K562 (cell line): ENCODE measurements around the gene VPS37D. TPM values are rescaled to one million over a fixed set of nuclear protein-coding genes. Genes with fewer than 3 reads are reported as not detected.
A peak's percentile ranks its signal among the peaks of the same experiment; 100 is the strongest.

Experiments
- ATF1 ChIP-seq, 2 experiments: fragments of 450-650 bp in 1 of 2; IDR thresholded peaks; 2 replicates each; pipeline ENCODE4 v1.6.1; 2016; ENCODE audit warnings: missing compliant biosample characterization in 1 of 2, missing genetic modification characterization in 1 of 2
- ATF7 ChIP-seq: fragments of 450-650 bp; IDR thresholded peaks from 2 replicates; pipeline ENCODE4 v1.7.1; 2014; ENCODE audit warnings: mild to moderate bottlenecking, moderate library complexity
- BCOR ChIP-seq: fragments of 450-650 bp; IDR thresholded peaks from 2 replicates; pipeline ENCODE4 v1.6.1; 2016
- CBFA2T2 ChIP-seq: fragments of 450-650 bp; conservative IDR thresholded peaks from 2 replicates; pipeline ENCODE4 v1.6.1; 2017; ENCODE audit warnings: mild to moderate bottlenecking
- DACH1 ChIP-seq: fragments of 450-650 bp; IDR thresholded peaks from 2 replicates; pipeline ENCODE4 v1.6.1; 2018; ENCODE audit not compliant: partially characterized antibody
- ETV1 ChIP-seq: fragments of 450-650 bp; conservative IDR thresholded peaks from 2 replicates; pipeline ENCODE4 v1.6.1; 2016; ENCODE audit warnings: missing genetic modification characterization, control low read depth, low read depth, missing compliant biosample characterization
- HDAC2 ChIP-seq: fragments of 450-650 bp; IDR thresholded peaks from 2 replicates; pipeline ENCODE4 v1.6.1; 2016; ENCODE audit warnings: mild to moderate bottlenecking
- KLF13 ChIP-seq: fragments of 450-650 bp; IDR thresholded peaks from 2 replicates; pipeline ENCODE4 v1.6.1; 2016; ENCODE audit warnings: missing genetic modification characterization, low read depth, mild to moderate bottlenecking, missing compliant biosample characterization, moderate library complexity, borderline replicate concordance
- MAFK ChIP-seq: IDR thresholded peaks from 2 replicates; pipeline ENCODE4 v1.6.1; 2011; ENCODE audit warnings: low read length, improper control_type of control experiment
- NFE2 ChIP-seq: IDR thresholded peaks from 2 replicates; pipeline ENCODE4 v1.6.1; 2014; ENCODE audit warnings: antibody characterized with exemption, low read depth
- POLR2AphosphoS5 ChIP-seq: IDR thresholded peaks from 2 replicates; pipeline ENCODE4 v1.6.1; 2011; ENCODE audit warnings: mild to moderate bottlenecking, low read depth, low read length, moderate library complexity; ENCODE audit not compliant: control insufficient read depth, insufficient read depth
- POLR2H ChIP-seq: IDR thresholded peaks from 2 replicates; pipeline ENCODE4 v1.6.1; 2016; ENCODE audit warnings: missing genetic modification characterization, low read depth, mild to moderate bottlenecking, control low read depth, missing compliant biosample characterization, moderate library complexity
- THRAP3 ChIP-seq: fragments of 450-650 bp; IDR thresholded peaks from 2 replicates; pipeline ENCODE4 v1.6.1; 2016; ENCODE audit warnings: mild to moderate bottlenecking, inconsistent platforms, borderline replicate concordance
- ZNF12 ChIP-seq: sonication (generic); formaldehyde crosslinking; IDR thresholded peaks from 2 replicates; pipeline ENCODE4 v1.4.0; 2020; ENCODE audit warnings: mild to moderate bottlenecking, missing genetic modification reagents
- ZZZ3 ChIP-seq: fragments of 450-650 bp; IDR thresholded peaks from 2 replicates; pipeline ENCODE4 v1.6.1; 2016; ENCODE audit warnings: antibody characterized with exemption, mild to moderate bottlenecking, moderate library complexity
- polyA plus RNA-seq, 8 experiments: library from polyadenylated mRNA; depleted of rRNA in 4 of 8; stranded (reverse) in 5 of 8; unstranded in 3 of 8; fragments of >200 nt; fragmentation: Nextera tagmentation in 2 of 8; fragmentation: Illumina TruSeq in 1 of 8; extraction: Ambion mirVana in 2 of 8; extraction: Trizol in 1 of 8; gene quantifications; 2 replicates each; pipeline versions ENCODE4 v1.2.1 to v1.2.3, GENCODE V29; 2011 to 2014; ENCODE audit warnings: inconsistent platforms in 1 of 8, missing spikeins in 1 of 8
- total RNA-seq, 7 experiments: library from RNA; depleted of rRNA in 6 of 7; stranded (reverse); fragments of >200 nt in 6 of 7; fragmentation: Illumina TruSeq in 2 of 7; extraction: Trizol in 2 of 7; gene quantifications; 2 replicates each; pipeline versions ENCODE4 v1.2.1 to v1.2.3, GENCODE V29; 2011 to 2021; ENCODE audit warnings: low replicate concordance in 1 of 7
- TF ChIP-seq, protein P1 (sequence below): fragments of 450-650 bp; IDR thresholded peaks from 2 replicates; pipeline ENCODE4 v1.6.1; 2016; ENCODE audit warnings: antibody characterized with exemption
- TF ChIP-seq, protein P2 (sequence below): sonication (generic); formaldehyde crosslinking; IDR thresholded peaks from 2 replicates; pipeline ENCODE4 v1.8.0; 2022; ENCODE audit warnings: mild to moderate bottlenecking, low read depth, missing genetic modification reagents
- TF ChIP-seq, protein P3 (sequence below): fragments of 250-450 bp; sonication (Bioruptor Pico); IDR thresholded peaks from 2 replicates; pipeline ENCODE4 v1.5.0; 2020; ENCODE audit warnings: mild to moderate bottlenecking, borderline replicate concordance
- TF ChIP-seq, protein P4 (sequence below), 2 experiments: fragments of 450-650 bp in 1 of 2; sonication (generic) in 1 of 2; formaldehyde crosslinking; conservative IDR thresholded peaks; 2 replicates each; pipeline versions ENCODE4 v1.4.0 to v1.8.1; 2020 to 2022; ENCODE audit warnings: mild to moderate bottlenecking in 1 of 2, missing genetic modification reagents in 1 of 2
- TF ChIP-seq, protein P5 (sequence below): fragments of 250-450 bp; sonication (Bioruptor Pico); IDR thresholded peaks from 2 replicates; pipeline ENCODE4 v1.8.0; 2021; ENCODE audit warnings: moderate library complexity, mild to moderate bottlenecking, inconsistent platforms

The VPS37D gene
- total and polyA plus RNA-seq, 9 of the 15 experiments (the other 6 are each of a cell fraction or from before 2014, with no cell fraction given) = 0.25 to 2.3 (median 1.0) TPM; not detected in 3

DNA sequence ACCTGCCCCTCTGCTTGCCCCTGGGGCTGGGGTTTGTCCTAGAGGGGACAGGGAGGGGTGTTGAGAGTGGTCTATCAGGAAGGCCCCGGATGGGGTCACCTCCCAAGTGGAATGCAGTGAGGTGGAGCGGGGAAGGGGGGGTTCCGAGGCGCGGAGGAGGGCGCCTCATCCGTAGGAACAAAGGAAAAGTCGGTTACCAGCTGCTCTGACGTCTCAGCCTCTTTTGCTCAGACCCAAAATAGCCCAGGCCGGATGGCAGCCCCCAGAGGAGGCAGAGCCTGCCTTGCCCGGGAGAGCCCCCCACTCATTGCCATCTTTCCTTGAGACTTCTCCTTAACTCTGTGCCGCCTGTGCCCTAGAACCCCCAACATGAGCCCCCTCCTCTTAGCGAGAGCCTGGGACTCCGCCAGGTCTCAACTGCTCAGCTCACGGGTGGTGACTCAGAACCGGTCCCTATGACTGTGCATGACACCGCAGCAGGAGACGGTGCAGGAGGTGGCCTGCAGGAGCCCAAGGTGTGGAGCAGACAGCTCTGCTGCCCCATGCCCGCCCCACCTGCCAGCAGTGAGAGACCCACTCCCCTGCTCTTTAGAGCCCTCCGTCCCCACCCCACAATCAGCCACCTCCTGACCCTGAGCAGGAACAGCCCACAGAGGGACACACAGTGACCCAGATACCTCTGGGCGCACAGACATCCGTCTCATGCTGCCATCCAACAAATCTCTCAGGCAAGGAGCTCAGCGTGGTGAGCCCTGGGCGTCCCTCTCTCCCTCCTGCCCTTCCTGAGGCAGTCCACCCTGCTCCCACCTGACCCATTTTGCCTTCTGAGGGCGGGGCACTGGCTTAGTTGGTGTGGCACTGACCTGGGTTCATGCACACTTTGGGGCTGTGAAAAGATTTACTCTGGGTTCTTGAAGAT, 38.8 kb downstream of the VPS37D start (continued):
- TF ChIP-seq, protein P1, sequence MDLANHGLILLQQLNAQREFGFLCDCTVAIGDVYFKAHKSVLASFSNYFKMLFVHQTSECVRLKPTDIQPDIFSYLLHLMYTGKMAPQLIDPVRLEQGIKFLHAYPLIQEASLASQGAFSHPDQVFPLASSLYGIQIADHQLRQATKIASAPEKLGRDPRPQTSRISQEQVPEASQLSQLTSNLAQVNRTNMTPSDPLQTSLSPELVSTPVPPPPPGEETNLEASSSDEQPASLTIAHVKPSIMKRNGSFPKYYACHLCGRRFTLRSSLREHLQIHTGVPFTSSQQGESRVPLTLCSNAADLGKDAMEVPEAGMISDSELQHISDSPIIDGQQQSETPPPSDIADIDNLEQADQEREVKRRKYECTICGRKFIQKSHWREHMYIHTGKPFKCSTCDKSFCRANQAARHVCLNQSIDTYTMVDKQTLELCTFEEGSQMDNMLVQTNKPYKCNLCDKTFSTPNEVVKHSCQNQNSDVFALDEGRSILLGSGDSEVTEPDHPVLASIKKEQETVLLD = 0 out of 2 replicates have a peak, but pooled peaks have one; percentile 24
- TF ChIP-seq CBFA2T2 (no peak), ZNF12 (CRISPR knock-in tag) (0 out of 2 replicates have a peak, but pooled peaks have one; percentile 21), ETV1 (tag) (no peak), KLF13 (no peak), THRAP3 (no peak), ATF1 (CRISPR knock-in tag; IDR thresholded peaks at IDR 0.05) (no peak), ATF1 (tag; IDR thresholded peaks at IDR 0.05) (peak; percentile 50), ATF7 (0 out of 2 replicates have a peak, but pooled peaks have one; percentile 19), MAFK (peak; percentile 58), POLR2H (no peak), ZZZ3 (no peak), NFE2 (peak; percentile 90), DACH1 (no peak), POLR2AphosphoS5 (no peak), BCOR (peak; percentile 85), HDAC2 (peak; percentile 51; the same call in 1 of the 2 replicates)
- TF ChIP-seq, protein P2, sequence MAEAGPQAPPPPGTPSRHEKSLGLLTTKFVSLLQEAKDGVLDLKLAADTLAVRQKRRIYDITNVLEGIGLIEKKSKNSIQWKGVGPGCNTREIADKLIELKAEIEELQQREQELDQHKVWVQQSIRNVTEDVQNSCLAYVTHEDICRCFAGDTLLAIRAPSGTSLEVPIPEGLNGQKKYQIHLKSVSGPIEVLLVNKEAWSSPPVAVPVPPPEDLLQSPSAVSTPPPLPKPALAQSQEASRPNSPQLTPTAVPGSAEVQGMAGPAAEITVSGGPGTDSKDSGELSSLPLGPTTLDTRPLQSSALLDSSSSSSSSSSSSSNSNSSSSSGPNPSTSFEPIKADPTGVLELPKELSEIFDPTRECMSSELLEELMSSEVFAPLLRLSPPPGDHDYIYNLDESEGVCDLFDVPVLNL (CRISPR knock-in tag) = no peak
- TF ChIP-seq, protein P3, sequence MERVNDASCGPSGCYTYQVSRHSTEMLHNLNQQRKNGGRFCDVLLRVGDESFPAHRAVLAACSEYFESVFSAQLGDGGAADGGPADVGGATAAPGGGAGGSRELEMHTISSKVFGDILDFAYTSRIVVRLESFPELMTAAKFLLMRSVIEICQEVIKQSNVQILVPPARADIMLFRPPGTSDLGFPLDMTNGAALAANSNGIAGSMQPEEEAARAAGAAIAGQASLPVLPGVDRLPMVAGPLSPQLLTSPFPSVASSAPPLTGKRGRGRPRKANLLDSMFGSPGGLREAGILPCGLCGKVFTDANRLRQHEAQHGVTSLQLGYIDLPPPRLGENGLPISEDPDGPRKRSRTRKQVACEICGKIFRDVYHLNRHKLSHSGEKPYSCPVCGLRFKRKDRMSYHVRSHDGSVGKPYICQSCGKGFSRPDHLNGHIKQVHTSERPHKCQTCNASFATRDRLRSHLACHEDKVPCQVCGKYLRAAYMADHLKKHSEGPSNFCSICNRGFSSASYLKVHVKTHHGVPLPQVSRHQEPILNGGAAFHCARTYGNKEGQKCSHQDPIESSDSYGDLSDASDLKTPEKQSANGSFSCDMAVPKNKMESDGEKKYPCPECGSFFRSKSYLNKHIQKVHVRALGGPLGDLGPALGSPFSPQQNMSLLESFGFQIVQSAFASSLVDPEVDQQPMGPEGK (CRISPR knock-in tag) = no peak
- TF ChIP-seq, protein P4, sequence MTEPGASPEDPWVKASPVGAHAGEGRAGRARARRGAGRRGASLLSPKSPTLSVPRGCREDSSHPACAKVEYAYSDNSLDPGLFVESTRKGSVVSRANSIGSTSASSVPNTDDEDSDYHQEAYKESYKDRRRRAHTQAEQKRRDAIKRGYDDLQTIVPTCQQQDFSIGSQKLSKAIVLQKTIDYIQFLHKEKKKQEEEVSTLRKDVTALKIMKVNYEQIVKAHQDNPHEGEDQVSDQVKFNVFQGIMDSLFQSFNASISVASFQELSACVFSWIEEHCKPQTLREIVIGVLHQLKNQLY (CRISPR knock-in tag; conservative IDR thresholded peaks at IDR 0.05) = no peak
- TF ChIP-seq, protein P5, sequence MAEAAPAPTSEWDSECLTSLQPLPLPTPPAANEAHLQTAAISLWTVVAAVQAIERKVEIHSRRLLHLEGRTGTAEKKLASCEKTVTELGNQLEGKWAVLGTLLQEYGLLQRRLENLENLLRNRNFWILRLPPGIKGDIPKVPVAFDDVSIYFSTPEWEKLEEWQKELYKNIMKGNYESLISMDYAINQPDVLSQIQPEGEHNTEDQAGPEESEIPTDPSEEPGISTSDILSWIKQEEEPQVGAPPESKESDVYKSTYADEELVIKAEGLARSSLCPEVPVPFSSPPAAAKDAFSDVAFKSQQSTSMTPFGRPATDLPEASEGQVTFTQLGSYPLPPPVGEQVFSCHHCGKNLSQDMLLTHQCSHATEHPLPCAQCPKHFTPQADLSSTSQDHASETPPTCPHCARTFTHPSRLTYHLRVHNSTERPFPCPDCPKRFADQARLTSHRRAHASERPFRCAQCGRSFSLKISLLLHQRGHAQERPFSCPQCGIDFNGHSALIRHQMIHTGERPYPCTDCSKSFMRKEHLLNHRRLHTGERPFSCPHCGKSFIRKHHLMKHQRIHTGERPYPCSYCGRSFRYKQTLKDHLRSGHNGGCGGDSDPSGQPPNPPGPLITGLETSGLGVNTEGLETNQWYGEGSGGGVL = no peak
